IMR-90 (cell line): Measurements from ENCODE around the gene CPTP.

ENCODE experiments used
- BHLHE40 ChIP-seq: fragments of 150-350 bp; IDR thresholded peaks from 2 replicates; pipeline ENCODE4 v1.6.1; 2016; ENCODE audit warnings: mild to moderate bottlenecking, low read depth, low read length
- CEBPB ChIP-seq: IDR thresholded peaks from 2 replicates; pipeline ENCODE4 v1.6.1; 2012; ENCODE audit warnings: low read depth, low read length, improper control_type of control experiment
- CHD1 ChIP-seq: IDR thresholded peaks from 2 replicates; pipeline ENCODE4 v1.6.1; 2012; ENCODE audit warnings: low read depth, low read length, improper control_type of control experiment
- CTCF ChIP-seq: conservative IDR thresholded peaks from 2 replicates; pipeline ENCODE4 v1.5.1; 2012; ENCODE audit warnings: mild to moderate bottlenecking, low read depth, low read length, improper control_type of control experiment
- ELK1 ChIP-seq: fragments of 150-350 bp; IDR thresholded peaks from 2 replicates; pipeline ENCODE4 v1.6.1; 2016; ENCODE audit warnings: low read depth, mild to moderate bottlenecking, low read length, moderate library complexity, borderline replicate concordance
- FOS ChIP-seq: fragments of 150-350 bp; IDR thresholded peaks from 2 replicates; pipeline ENCODE4 v1.6.1; 2016; ENCODE audit warnings: low read depth, low read length
- MAFK ChIP-seq: IDR thresholded peaks from 2 replicates; pipeline ENCODE4 v1.6.1; 2012; ENCODE audit warnings: low read depth, low read length, improper control_type of control experiment
- MAZ ChIP-seq: IDR thresholded peaks from 2 replicates; pipeline ENCODE4 v1.6.1; 2012; ENCODE audit warnings: low read depth, mild to moderate bottlenecking, low read length, improper control_type of control experiment, moderate library complexity, borderline replicate concordance
- MXI1 ChIP-seq: IDR thresholded peaks from 2 replicates; pipeline ENCODE4 v1.6.1; 2012; ENCODE audit warnings: low read depth, mild to moderate bottlenecking, low read length, moderate library complexity, borderline replicate concordance
- NFE2L2 ChIP-seq: fragments of 150-350 bp; IDR thresholded peaks from 2 replicates; pipeline ENCODE4 v1.6.1; 2016; ENCODE audit warnings: low read depth, mild to moderate bottlenecking, low read length
- POLR2A ChIP-seq: IDR thresholded peaks from 2 replicates; pipeline ENCODE4 v1.6.1; 2012; ENCODE audit warnings: mild to moderate bottlenecking, low read depth, low read length
- RAD21 ChIP-seq: IDR thresholded peaks from 2 replicates; pipeline ENCODE4 v1.6.1; 2012; ENCODE audit warnings: low read length, improper control_type of control experiment
- RFX5 ChIP-seq: IDR thresholded peaks from 2 replicates; pipeline ENCODE4 v1.8.0; 2012; ENCODE audit warnings: low read depth, mild to moderate bottlenecking, low read length, moderate library complexity
- SMC3 ChIP-seq: fragments of 150-350 bp; IDR thresholded peaks from 2 replicates; pipeline ENCODE4 v1.6.1; 2016; ENCODE audit warnings: low read depth, mild to moderate bottlenecking, antibody characterized with exemption, low read length, moderate library complexity

GRCh38 chr1:1286313-1287261 is 38.0 kb upstream of the CPTP start:
- TF ChIP-seq CEBPB: no peak
- no peak for TF ChIP-seq CTCF
- no peak for TF ChIP-seq POLR2A
- TF ChIP-seq BHLHE40: no peak
- no peak for TF ChIP-seq CHD1
- no peak for TF ChIP-seq RFX5
- no peak for TF ChIP-seq MAFK
- TF ChIP-seq RAD21: no peak
- no peak for TF ChIP-seq MXI1
- TF ChIP-seq SMC3: no peak
- TF ChIP-seq MAZ: no peak
- no peak for TF ChIP-seq NFE2L2
- TF ChIP-seq FOS: no peak
- TF ChIP-seq ELK1: no peak
